Keratinocyte (primary cell): Measurements from ENCODE around the gene PRKCA.

Experiments used
- EZH2 ChIP-seq: IDR thresholded peaks from one replicate; pipeline ENCODE4 v1.6.1; 2012; ENCODE audit warnings: inconsistent platforms, mild to moderate bottlenecking, low read length, moderate library complexity
- TF ChIP-seq, protein P1 (sequence below), 3 experiments: IDR thresholded peaks in 1 of 3; conservative IDR thresholded peaks in 1 of 3; optimal IDR thresholded peaks in 1 of 3; 2 replicates in 2 of 3; 3 replicates in 1 of 3; pipeline versions ENCODE3 to v1.5.1; 2011; ENCODE audit warnings: low read length in 3 of 3, mild to moderate bottlenecking in 3 of 3, moderate library complexity in 2 of 3, control low read depth in 1 of 3, inconsistent platforms in 1 of 3; ENCODE audit not compliant: insufficient read depth in 2 of 3; ENCODE audit errors: extremely low read depth in 1 of 3

- TF ChIP-seq, protein P1, sequence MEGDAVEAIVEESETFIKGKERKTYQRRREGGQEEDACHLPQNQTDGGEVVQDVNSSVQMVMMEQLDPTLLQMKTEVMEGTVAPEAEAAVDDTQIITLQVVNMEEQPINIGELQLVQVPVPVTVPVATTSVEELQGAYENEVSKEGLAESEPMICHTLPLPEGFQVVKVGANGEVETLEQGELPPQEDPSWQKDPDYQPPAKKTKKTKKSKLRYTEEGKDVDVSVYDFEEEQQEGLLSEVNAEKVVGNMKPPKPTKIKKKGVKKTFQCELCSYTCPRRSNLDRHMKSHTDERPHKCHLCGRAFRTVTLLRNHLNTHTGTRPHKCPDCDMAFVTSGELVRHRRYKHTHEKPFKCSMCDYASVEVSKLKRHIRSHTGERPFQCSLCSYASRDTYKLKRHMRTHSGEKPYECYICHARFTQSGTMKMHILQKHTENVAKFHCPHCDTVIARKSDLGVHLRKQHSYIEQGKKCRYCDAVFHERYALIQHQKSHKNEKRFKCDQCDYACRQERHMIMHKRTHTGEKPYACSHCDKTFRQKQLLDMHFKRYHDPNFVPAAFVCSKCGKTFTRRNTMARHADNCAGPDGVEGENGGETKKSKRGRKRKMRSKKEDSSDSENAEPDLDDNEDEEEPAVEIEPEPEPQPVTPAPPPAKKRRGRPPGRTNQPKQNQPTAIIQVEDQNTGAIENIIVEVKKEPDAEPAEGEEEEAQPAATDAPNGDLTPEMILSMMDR (optimal IDR thresholded peaks at IDR 0.05 in 1 of 3, IDR thresholded peaks at IDR 0.05 in 1 of 3, conservative IDR thresholded peaks at IDR 0.05 in 1 of 3; ENCODE audit: extremely low read depth in 1 of 3, insufficient read depth in 2 of 3, low read length in 3 of 3): no peak
- TF ChIP-seq EZH2: no peak
Measured at GRCh38 chr17:66654106-66654740, 351.8 kb downstream of the PRKCA start.
